Choroid plexus epithelial cell (primary cell): ENCODE data around the gene CPA4.
A peak's percentile ranks its signal among the peaks of the same experiment; 100 is the strongest.
"Not testable (repeated sequence)": the region's sequence is repeated elsewhere in the genome, so short reads cannot be mapped to it uniquely, and the experiment has no call there.

Experiments
- DNase-seq: peaks from one replicate; pipeline ENCODE4 v3.0.0-alpha.2; 2010; ENCODE audit warnings: low read depth
- H3K4me3 ChIP-seq: 2 replicates; pipeline ENCODE4 v1.5.1; 2011; ENCODE audit warnings: low read depth, mild to moderate bottlenecking, control low read depth, low read length, moderate library complexity
- CTCF ChIP-seq: conservative IDR thresholded peaks from 2 replicates; pipeline ENCODE4 v1.5.1; 2011; ENCODE audit warnings: low read depth, mild to moderate bottlenecking, control low read depth, inconsistent platforms, low read length, moderate library complexity

CPA4 gene

GRCh38 chr7:130292682-130293257, at the start of gene CPA4:
Gene CPA4 (plus strand): TSS chr7:130293161. CDS start chr7:130293181, 20 bp downstream.
- no peak for TF ChIP-seq CTCF
- DNase-seq: peak; percentile 95
- peak within 1 kb of the TSS; percentile 15 for H3K4me3 ChIP-seq

GRCh38 chr7:130243486-130243885, 49.5 kb upstream of the CPA4 start:
- H3K4me3 ChIP-seq: not testable (repeated sequence)
- DNase-seq: peak; percentile 40

- DNase-seq, H3K4me3 ChIP-seq: not testable (repeated sequence)
Measured at GRCh38 chr7:130246491-130246890, 46.5 kb upstream of the CPA4 start.

GRCh38 chr7:130248842-130249241, 44.1 kb upstream of the CPA4 start:
- not testable (repeated sequence) for H3K4me3 ChIP-seq, DNase-seq

- DNase-seq, H3K4me3 ChIP-seq: not testable (repeated sequence)
Measured at GRCh38 chr7:130249626-130250025, 43.3 kb upstream of the CPA4 start.

GRCh38 chr7:130254555-130254954, 38.4 kb upstream of the CPA4 start:
- TF ChIP-seq CTCF: no peak
- DNase-seq: no peak

GRCh38 chr7:130256704-130257103, 36.3 kb upstream of the CPA4 start:
- TF ChIP-seq CTCF: no peak
- DNase-seq: no peak
- H3K4me3 ChIP-seq: no peak overlapping the region

More at GRCh38 chr7:130254555-130254954, 38.4 kb upstream of the CPA4 start:
- no peak overlapping the region for H3K4me3 ChIP-seq

- H3K4me3 ChIP-seq: no peak overlapping the region
- no peak for DNase-seq
- no peak for TF ChIP-seq CTCF
Measured at GRCh38 chr7:130258494-130259078, 34.4 kb upstream of the CPA4 start.

- TF ChIP-seq CTCF: no peak
- no peak overlapping the region for H3K4me3 ChIP-seq
- DNase-seq: no peak
Measured at GRCh38 chr7:130262448-130262847, 30.5 kb upstream of the CPA4 start.
